Esophagus muscularis mucosa (tissue), 3 donors: ENCODE results near the gene NUDCD2.

Source experiments
- CTCF ChIP-seq, 3 experiments: fragments of 200-600 bp in 2 of 3; fragments of 450-650 bp in 1 of 3; sonication (generic) in 2 of 3; IDR thresholded peaks; one replicate each; pipeline ENCODE4 v1.5.1; 2017 to 2019; ENCODE audit warnings: antibody characterized with exemption in 3 of 3, mild to moderate bottlenecking in 2 of 3, moderate library complexity in 1 of 3
- POLR2A ChIP-seq: fragments of 450-650 bp; IDR thresholded peaks from one replicate; pipeline ENCODE4 v1.6.1; 2017; ENCODE audit warnings: antibody characterized with exemption, moderate library complexity, mild to moderate bottlenecking, low read depth

- no peak for TF ChIP-seq CTCF (IDR thresholded peaks at IDR 0.05)
- TF ChIP-seq POLR2A: no peak
Observed at GRCh38 chr5:163505049-163505367, 45.1 kb upstream of the NUDCD2 start.
